ENCODE results near the gene TMEM220. TPM values are rescaled to one million over a fixed set of nuclear protein-coding genes. Genes with fewer than 3 reads are reported as not detected.

Gene TMEM220
- total RNA-seq, 1 donor from 2014 or later, result 2.3 TPM

- H3K27ac Mint-ChIP-seq (ENCODE audit: unreplicated experiment), result no peak overlapping the region
- no peaks in the 10 kb centered on the region for H3K9me3 Mint-ChIP-seq (ENCODE audit: unreplicated experiment)
- H3K4me3 Mint-ChIP-seq (ENCODE audit: unreplicated experiment), result no peak overlapping the region
- H3K36me3 Mint-ChIP-seq (ENCODE audit: low read depth, unreplicated experiment), result peaks cover 5% of the 10 kb centered on the region
- no peak for TF ChIP-seq CTCF (IDR thresholded peaks at IDR 0.05; ENCODE audit: unreplicated experiment)
- DNase-seq (ENCODE audit: low spot score), result no peak
- H3K4me1 Mint-ChIP-seq (ENCODE audit: unreplicated experiment), result no peaks in the 10 kb centered on the region
- no peaks in the 10 kb centered on the region for H3K27me3 Mint-ChIP-seq (ENCODE audit: unreplicated experiment)
Observed at GRCh38 chr17:10713318-10713717, 16.5 kb downstream of the TMEM220 start.

- H3K27ac Mint-ChIP-seq (ENCODE audit: unreplicated experiment), result no peak overlapping the region
- H3K4me3 Mint-ChIP-seq (ENCODE audit: unreplicated experiment), result no peak overlapping the region
- H3K36me3 Mint-ChIP-seq (ENCODE audit: low read depth, unreplicated experiment), result peaks cover 5% of the 10 kb centered on the region
- H3K4me1 Mint-ChIP-seq (ENCODE audit: unreplicated experiment), result no peaks in the 10 kb centered on the region
- DNase-seq (ENCODE audit: low spot score), result no peak
- H3K9me3 Mint-ChIP-seq (ENCODE audit: unreplicated experiment), result no peaks in the 10 kb centered on the region
- H3K27me3 Mint-ChIP-seq (ENCODE audit: unreplicated experiment), result no peaks in the 10 kb centered on the region
- no peak for TF ChIP-seq CTCF (IDR thresholded peaks at IDR 0.05; ENCODE audit: unreplicated experiment)
Observed at GRCh38 chr17:10705727-10706126, 24.1 kb downstream of the TMEM220 start.

GRCh38 chr17:10702574-10702973 lies 27.2 kb downstream of the TMEM220 start:
- no peak overlapping the region for H3K4me3 Mint-ChIP-seq (ENCODE audit: unreplicated experiment)

GRCh38 chr17:10699856-10700255 lies 30.0 kb downstream of the TMEM220 start:
- TF ChIP-seq CTCF (IDR thresholded peaks at IDR 0.05; ENCODE audit: unreplicated experiment), result no peak
- Mint-ChIP-seq H3K9me3 (ENCODE audit: unreplicated experiment) (no peaks in the 10 kb centered on the region), H3K4me3 (ENCODE audit: unreplicated experiment) (no peak overlapping the region), H3K27ac (ENCODE audit: unreplicated experiment) (no peak overlapping the region), H3K36me3 (ENCODE audit: low read depth, unreplicated experiment) (no peaks in the 10 kb centered on the region), H3K4me1 (ENCODE audit: unreplicated experiment) (peaks cover 11% of the 10 kb centered on the region), H3K27me3 (ENCODE audit: unreplicated experiment) (peaks cover 5% of the 10 kb centered on the region)
- no peak for DNase-seq (ENCODE audit: low spot score)

More at GRCh38 chr17:10702574-10702973, 27.2 kb downstream of the TMEM220 start:
- H3K9me3 Mint-ChIP-seq (ENCODE audit: unreplicated experiment), result no peaks in the 10 kb centered on the region
- H3K36me3 Mint-ChIP-seq (ENCODE audit: low read depth, unreplicated experiment), result no peaks in the 10 kb centered on the region
- peaks cover 5% of the 10 kb centered on the region for H3K27me3 Mint-ChIP-seq (ENCODE audit: unreplicated experiment)
- DNase-seq (ENCODE audit: low spot score), result no peak
- peaks cover 8% of the 10 kb centered on the region for H3K4me1 Mint-ChIP-seq (ENCODE audit: unreplicated experiment)
- H3K27ac Mint-ChIP-seq (ENCODE audit: unreplicated experiment), result no peak overlapping the region
- no peak for TF ChIP-seq CTCF (IDR thresholded peaks at IDR 0.05; ENCODE audit: unreplicated experiment)

- DNase-seq (ENCODE audit: low spot score), result no peak
- TF ChIP-seq CTCF (IDR thresholded peaks at IDR 0.05; ENCODE audit: unreplicated experiment), result no peak
- Mint-ChIP-seq H3K4me3 (ENCODE audit: unreplicated experiment) (peak overlapping the region; percentile 92), H3K27ac (ENCODE audit: unreplicated experiment) (peak overlapping the region; percentile 95), H3K27me3 (ENCODE audit: unreplicated experiment) (peaks cover 5% of the 10 kb centered on the region), H3K4me1 (ENCODE audit: unreplicated experiment) (peaks cover 11% of the 10 kb centered on the region), H3K36me3 (ENCODE audit: low read depth, unreplicated experiment) (peaks cover 5% of the 10 kb centered on the region), H3K9me3 (ENCODE audit: unreplicated experiment) (no peaks in the 10 kb centered on the region)
Observed at GRCh38 chr17:10698096-10698818, 31.6 kb downstream of the TMEM220 start.

Measured in endothelial cell (in vitro differentiated cells).